ENCODE measurements around the gene NUP133. TPM values are rescaled to one million over a fixed set of nuclear protein-coding genes. Genes with fewer than 3 reads are reported as not detected.

NUP133 gene
- total and polyA plus RNA-seq, 2 donors from 2014 or later: 15.9 to 35.0 TPM

DNA sequence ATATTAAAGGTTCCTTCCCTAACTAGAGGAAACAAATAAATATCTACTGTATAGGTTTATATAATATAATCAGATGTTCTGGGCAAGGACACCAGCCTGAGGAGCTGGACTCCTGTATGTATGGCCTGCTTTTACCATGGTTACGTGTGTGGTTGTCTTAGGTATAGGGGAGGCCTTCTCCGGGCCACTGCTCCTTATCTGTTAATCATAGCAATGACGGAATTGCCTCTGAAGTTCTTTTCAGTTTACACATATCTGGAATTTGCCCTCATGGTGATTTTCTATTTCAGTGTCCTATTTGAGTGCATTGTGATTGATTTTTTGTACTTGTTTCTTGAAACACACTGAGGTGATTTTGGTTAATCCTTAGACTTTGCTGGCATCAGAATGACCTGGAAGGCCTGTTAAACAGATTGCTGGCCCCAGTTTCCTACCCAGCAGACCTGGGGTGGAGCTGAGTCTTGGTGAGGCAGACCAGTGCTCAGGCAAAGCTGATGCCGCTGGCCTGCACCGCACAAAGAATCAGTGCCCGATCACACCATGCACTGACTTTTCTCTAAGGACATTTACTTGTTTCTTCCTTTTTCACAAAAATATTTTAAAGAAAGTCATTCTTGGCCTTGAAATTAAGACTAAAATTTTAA, 31.8 kb upstream of the NUP133 start:
- no peak overlapping the region for H3K9ac ChIP-seq (ENCODE audit: low read length in 3 of 3)
- no peaks in the 10 kb centered on the region for H3K9me3 ChIP-seq (ENCODE audit: control insufficient read depth in 2 of 3, insufficient read depth in 1 of 3, low read length in 3 of 3)
- no peak for FAIRE-seq
- no peaks in the 10 kb centered on the region for H3K27me3 ChIP-seq (ENCODE audit: control insufficient read depth, insufficient read depth, low read length)
- H3K4me3 ChIP-seq (ENCODE audit: low read length in 3 of 3): no peak overlapping the region
- H3K36me3 ChIP-seq (ENCODE audit: control insufficient read depth in 2 of 3, insufficient read depth in 3 of 3, low read length in 3 of 3): peaks cover 2 to 35% (median 19%) of the 10 kb centered on the region in 3 donors
- H3K27ac ChIP-seq (ENCODE audit: low read depth in 2 of 2, low read length in 2 of 2): no peak overlapping the region
- intact Hi-C loops (cut with DNase I): no loop called here
- TF ChIP-seq, protein P1, sequence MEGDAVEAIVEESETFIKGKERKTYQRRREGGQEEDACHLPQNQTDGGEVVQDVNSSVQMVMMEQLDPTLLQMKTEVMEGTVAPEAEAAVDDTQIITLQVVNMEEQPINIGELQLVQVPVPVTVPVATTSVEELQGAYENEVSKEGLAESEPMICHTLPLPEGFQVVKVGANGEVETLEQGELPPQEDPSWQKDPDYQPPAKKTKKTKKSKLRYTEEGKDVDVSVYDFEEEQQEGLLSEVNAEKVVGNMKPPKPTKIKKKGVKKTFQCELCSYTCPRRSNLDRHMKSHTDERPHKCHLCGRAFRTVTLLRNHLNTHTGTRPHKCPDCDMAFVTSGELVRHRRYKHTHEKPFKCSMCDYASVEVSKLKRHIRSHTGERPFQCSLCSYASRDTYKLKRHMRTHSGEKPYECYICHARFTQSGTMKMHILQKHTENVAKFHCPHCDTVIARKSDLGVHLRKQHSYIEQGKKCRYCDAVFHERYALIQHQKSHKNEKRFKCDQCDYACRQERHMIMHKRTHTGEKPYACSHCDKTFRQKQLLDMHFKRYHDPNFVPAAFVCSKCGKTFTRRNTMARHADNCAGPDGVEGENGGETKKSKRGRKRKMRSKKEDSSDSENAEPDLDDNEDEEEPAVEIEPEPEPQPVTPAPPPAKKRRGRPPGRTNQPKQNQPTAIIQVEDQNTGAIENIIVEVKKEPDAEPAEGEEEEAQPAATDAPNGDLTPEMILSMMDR (IDR thresholded peaks at IDR 0.05; ENCODE audit: borderline replicate concordance, extremely low read depth, insufficient read depth): no peak
- H3K4me1 ChIP-seq (ENCODE audit: control insufficient read depth in 2 of 3, insufficient read depth in 2 of 3, low read depth in 1 of 3, low read length in 3 of 3): no peaks in the 10 kb centered on the region
- DNase-seq: no peak

DNA sequence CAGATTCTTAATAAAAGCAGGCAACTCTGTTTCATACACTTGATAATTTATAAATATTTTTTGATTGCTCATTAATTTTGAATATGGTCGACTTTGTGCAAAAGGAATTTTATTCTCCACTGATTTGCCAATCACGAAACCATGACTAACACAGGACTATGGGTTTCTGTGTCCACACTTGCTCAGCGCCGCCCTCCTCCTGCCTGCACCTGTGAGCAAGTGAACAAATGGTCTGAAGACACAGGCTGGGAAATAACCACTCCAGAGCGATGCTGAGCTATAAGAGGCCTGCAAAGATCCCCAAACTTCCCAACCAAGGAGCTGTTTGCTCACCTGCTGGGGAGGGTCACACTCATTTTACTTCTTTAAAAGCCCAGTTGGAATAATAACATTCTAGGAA, 30.8 kb upstream of the NUP133 start:
- H3K27ac ChIP-seq (ENCODE audit: low read depth in 2 of 2, low read length in 2 of 2): no peak overlapping the region
- intact Hi-C loops (cut with DNase I): no loop called here
- no peaks in the 10 kb centered on the region for H3K4me1 ChIP-seq (ENCODE audit: control insufficient read depth in 2 of 3, insufficient read depth in 2 of 3, low read depth in 1 of 3, low read length in 3 of 3)
- peaks cover 2 to 35% (median 18%) of the 10 kb centered on the region in 3 donors for H3K36me3 ChIP-seq (ENCODE audit: control insufficient read depth in 2 of 3, insufficient read depth in 3 of 3, low read length in 3 of 3)
- FAIRE-seq (no peak), DNase-seq (no peak)
- no peaks in the 10 kb centered on the region for H3K27me3 ChIP-seq (ENCODE audit: control insufficient read depth, insufficient read depth, low read length)
- H3K9me3 ChIP-seq (ENCODE audit: control insufficient read depth in 2 of 3, insufficient read depth in 1 of 3, low read length in 3 of 3): no peaks in the 10 kb centered on the region
- TF ChIP-seq, protein P1 (IDR thresholded peaks at IDR 0.05; ENCODE audit: borderline replicate concordance, extremely low read depth, insufficient read depth): no peak
- no peak overlapping the region for H3K9ac ChIP-seq (ENCODE audit: low read length in 3 of 3)
- no peak overlapping the region for H3K4me3 ChIP-seq (ENCODE audit: low read length in 3 of 3)

DNA sequence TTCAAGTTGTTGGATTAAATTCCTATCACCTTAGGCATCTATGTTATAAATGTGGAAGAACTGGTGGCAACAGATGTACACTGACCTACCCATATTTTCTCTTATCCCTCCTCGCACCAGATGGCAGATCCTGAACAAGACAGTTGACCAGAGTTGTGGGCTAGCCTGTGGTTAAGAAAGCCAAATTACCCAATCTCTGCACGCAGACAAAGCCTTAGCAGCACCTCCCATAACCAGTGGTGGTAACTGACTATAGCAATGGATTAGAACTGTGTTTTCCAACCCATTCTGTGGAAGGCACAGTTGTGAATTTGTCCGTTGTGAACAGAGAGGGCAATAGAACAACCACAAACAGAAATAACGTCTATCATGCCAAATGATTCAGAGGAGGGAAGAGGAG, 29.8 kb upstream of the NUP133 start:
- intact Hi-C loops (cut with DNase I): no loop called here
- Histone ChIP-seq H3K9me3 (ENCODE audit: control insufficient read depth in 2 of 3, insufficient read depth in 1 of 3, low read length in 3 of 3) (no peaks in the 10 kb centered on the region), H3K4me1 (ENCODE audit: control insufficient read depth in 2 of 3, insufficient read depth in 2 of 3, low read depth in 1 of 3, low read length in 3 of 3) (no peaks in the 10 kb centered on the region), H3K36me3 (ENCODE audit: control insufficient read depth in 2 of 3, insufficient read depth in 3 of 3, low read length in 3 of 3) (peaks cover 2 to 35% (median 18%) of the 10 kb centered on the region in 3 donors), H3K4me3 (ENCODE audit: low read length in 3 of 3) (no peak overlapping the region), H3K27me3 (ENCODE audit: control insufficient read depth, insufficient read depth, low read length) (no peaks in the 10 kb centered on the region), H3K27ac (ENCODE audit: low read depth in 2 of 2, low read length in 2 of 2) (no peak overlapping the region), H3K9ac (ENCODE audit: low read length in 3 of 3) (no peak overlapping the region)
- TF ChIP-seq, protein P1 (IDR thresholded peaks at IDR 0.05; ENCODE audit: borderline replicate concordance, extremely low read depth, insufficient read depth): no peak
- DNase-seq: no peak
- FAIRE-seq: no peak

DNA sequence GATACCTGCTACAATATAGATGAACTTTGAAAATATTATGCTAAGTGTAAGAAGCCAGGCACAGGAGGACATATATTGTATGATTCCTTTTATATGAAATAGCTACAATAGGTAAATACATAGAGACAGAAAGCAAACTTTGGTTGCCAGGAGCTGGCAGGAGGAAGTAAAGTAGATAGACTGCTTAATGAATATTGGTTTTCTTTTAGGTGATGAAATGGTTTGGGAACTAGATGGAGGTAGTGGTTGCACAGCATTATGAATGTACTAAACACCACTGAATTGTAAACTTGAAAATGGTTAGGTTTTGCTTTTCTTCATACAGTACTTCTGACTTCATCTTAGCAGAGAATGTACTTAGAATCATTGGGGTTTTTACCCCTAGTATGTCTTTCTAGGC, 28.8 kb upstream of the NUP133 start:
- TF ChIP-seq, protein P1 (IDR thresholded peaks at IDR 0.05; ENCODE audit: borderline replicate concordance, extremely low read depth, insufficient read depth): no peak
- peaks cover 2 to 29% (median 15%) of the 10 kb centered on the region in 3 donors for H3K36me3 ChIP-seq (ENCODE audit: control insufficient read depth in 2 of 3, insufficient read depth in 3 of 3, low read length in 3 of 3)
- intact Hi-C loops (cut with DNase I): no loop called here
- no peaks in the 10 kb centered on the region for H3K4me1 ChIP-seq (ENCODE audit: control insufficient read depth in 2 of 3, insufficient read depth in 2 of 3, low read depth in 1 of 3, low read length in 3 of 3)
- FAIRE-seq (no peak), DNase-seq (no peak)
- H3K9ac ChIP-seq (ENCODE audit: low read length in 3 of 3): no peak overlapping the region
- H3K9me3 ChIP-seq (ENCODE audit: control insufficient read depth in 2 of 3, insufficient read depth in 1 of 3, low read length in 3 of 3): no peaks in the 10 kb centered on the region
- H3K27ac ChIP-seq (ENCODE audit: low read depth in 2 of 2, low read length in 2 of 2): no peak overlapping the region
- H3K27me3 ChIP-seq (ENCODE audit: control insufficient read depth, insufficient read depth, low read length): no peaks in the 10 kb centered on the region
- H3K4me3 ChIP-seq (ENCODE audit: low read length in 3 of 3): no peak overlapping the region
